ENCODE results near the gene RALGDS. TPM values are rescaled to one million over a fixed set of nuclear protein-coding genes. Genes with fewer than 3 reads are reported as not detected.

Gene RALGDS
- total RNA-seq, 6 experiments from 2014 or later, result 12.1 to 15.8 (median 14.8) TPM

DNA sequence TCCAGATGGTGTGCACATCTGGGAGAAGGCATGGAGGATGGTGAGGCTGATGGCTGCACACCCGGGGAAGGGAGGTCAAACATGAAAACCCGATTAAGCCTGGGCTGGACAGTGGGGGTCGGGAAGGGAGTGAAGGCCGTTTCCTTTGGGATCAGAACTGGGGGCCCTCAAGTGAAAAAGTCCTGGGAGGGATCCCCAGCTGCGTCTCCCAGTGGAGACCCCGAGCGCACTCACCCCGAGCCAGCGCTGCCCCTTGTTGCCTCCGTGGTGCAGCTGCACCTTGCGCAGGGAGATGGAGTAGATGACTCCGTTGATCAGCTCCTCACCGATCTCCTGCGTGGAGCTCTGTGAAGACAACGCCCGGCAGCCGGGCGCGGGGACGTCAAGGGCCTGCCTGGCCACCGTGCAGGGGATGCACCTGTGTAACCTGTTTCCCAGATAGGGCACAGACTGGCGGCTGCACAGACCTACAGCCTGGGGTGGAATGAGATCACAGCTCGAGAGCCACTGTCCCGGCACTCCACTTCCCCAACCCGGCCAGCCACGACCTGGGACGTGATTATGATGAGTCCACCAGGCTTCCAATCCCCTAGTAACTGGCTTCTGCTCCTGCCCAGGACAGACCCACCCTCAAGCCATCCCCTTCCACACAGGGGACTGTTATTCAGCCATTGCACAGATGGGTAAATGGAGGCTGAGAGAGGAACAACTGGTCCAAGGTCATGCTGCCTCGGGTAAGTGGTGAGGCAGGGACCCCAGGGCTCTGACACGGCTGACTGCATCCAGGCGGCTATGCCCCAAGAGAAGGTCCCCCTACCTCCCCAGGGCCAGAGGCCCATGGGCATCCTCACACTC, 9.0 kb downstream of the RALGDS start:
- no peaks in the 10 kb centered on the region for H3K9me3 Mint-ChIP-seq
- no peaks in the 10 kb centered on the region; the same call in 1 of the 2 replicates for H3K27me3 Mint-ChIP-seq (ENCODE audit: insufficient read depth)
- DNase-seq, result no peak
- TF ChIP-seq, protein P1, sequence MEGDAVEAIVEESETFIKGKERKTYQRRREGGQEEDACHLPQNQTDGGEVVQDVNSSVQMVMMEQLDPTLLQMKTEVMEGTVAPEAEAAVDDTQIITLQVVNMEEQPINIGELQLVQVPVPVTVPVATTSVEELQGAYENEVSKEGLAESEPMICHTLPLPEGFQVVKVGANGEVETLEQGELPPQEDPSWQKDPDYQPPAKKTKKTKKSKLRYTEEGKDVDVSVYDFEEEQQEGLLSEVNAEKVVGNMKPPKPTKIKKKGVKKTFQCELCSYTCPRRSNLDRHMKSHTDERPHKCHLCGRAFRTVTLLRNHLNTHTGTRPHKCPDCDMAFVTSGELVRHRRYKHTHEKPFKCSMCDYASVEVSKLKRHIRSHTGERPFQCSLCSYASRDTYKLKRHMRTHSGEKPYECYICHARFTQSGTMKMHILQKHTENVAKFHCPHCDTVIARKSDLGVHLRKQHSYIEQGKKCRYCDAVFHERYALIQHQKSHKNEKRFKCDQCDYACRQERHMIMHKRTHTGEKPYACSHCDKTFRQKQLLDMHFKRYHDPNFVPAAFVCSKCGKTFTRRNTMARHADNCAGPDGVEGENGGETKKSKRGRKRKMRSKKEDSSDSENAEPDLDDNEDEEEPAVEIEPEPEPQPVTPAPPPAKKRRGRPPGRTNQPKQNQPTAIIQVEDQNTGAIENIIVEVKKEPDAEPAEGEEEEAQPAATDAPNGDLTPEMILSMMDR (IDR thresholded peaks at IDR 0.05), result no peak
- H3K36me3 Mint-ChIP-seq (ENCODE audit: low read depth), result no peaks in the 10 kb centered on the region; the same call in 1 of the 2 replicates
- H3K4me1 Mint-ChIP-seq (ENCODE audit: low read depth), result peaks cover 22% of the 10 kb centered on the region
- H3K27ac Mint-ChIP-seq, result no peak overlapping the region
- no peak overlapping the region for H3K4me3 Mint-ChIP-seq

DNA sequence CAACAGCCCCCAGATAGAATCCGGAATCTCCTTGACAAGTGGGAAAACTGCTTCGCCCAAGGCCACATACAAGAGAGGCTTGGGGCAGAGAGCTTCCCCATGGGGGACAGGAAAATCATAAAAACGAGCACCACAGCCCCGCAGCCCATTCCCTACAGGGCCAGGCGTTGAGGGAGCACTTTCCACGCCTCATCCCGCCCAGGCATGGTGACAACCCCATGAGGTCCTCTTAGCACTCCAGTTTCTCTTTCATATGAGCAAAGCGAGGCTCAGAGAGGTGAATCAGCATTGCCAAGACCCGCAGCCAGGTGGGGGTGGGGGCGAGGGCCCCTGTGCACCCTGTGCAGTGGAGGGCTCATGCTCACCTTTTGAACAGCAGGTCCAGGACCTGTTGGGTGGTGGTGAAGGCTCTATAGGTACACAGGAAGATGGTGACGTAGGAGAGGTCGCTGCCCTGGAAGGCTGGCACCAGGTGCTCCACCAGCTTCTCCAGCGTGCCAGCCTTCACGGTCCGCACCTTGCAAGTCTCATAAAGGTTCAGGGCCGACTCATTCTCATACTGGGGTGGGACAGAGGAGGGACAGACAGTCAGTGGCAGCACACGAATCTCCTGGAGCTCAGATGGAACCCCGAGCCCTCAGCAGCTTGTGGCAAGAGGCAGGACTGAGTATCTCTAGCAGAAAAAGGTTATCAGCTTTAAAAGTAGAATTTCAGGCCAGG, 10.9 kb downstream of the RALGDS start:
- no peak overlapping the region for H3K4me3 Mint-ChIP-seq
- no peaks in the 10 kb centered on the region; the same call in 1 of the 2 replicates for H3K27me3 Mint-ChIP-seq (ENCODE audit: insufficient read depth)
- DNase-seq, result no peak
- no peak overlapping the region for H3K27ac Mint-ChIP-seq
- no peaks in the 10 kb centered on the region for H3K9me3 Mint-ChIP-seq
- H3K36me3 Mint-ChIP-seq (ENCODE audit: low read depth), result peaks cover 4% of the 10 kb centered on the region; the same call in 1 of the 2 replicates
- TF ChIP-seq, protein P1 (IDR thresholded peaks at IDR 0.05), result no peak
- H3K4me1 Mint-ChIP-seq (ENCODE audit: low read depth), result peaks cover 22% of the 10 kb centered on the region

DNA sequence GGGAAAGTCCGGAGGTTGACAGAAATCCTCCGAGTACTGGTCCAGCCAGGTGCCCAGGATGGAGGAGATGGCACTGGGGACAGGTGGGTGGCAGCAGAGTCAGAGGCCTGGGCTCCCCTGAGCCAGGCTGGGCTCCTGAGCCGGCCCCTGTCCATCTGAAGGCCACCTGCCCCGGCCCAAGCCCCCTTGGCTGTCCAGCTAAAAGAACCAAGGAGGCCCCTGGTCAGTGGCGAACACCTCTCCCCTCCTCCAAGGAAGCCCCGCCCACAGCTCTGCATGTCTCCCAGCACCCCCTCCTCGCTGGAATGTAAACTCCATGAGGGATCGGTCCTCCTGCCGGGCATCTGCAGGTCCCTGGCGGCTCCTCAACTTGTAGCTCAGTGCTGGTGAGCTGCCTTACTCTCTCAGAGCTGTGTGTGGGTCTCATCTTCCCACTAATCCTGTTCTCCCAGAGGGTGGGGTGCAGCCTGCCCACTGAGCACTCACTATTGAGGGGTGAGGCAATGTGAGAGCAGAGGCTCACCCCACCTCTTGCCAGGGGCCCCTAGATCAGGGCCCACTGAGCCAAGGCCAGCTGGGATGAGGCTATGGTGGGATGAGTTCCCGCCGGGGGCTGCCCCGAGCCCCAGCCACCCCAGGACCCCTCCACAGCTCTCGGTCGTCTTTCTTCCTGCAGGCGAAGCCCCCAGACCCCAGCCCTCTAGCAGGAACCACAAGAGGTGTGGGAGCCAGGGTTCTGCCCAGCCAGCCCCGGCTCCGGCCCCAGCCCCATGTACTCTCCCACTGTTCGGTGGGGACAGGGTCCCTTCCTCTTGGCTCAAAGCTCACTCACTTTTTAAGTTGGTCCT, 12.0 kb downstream of the RALGDS start:
- Mint-ChIP-seq H3K4me1 (ENCODE audit: low read depth) (peaks cover 11% of the 10 kb centered on the region), H3K4me3 (no peak overlapping the region), H3K27ac (no peak overlapping the region), H3K36me3 (ENCODE audit: low read depth) (peaks cover 4% of the 10 kb centered on the region; the same call in 1 of the 2 replicates), H3K9me3 (no peaks in the 10 kb centered on the region), H3K27me3 (ENCODE audit: insufficient read depth) (no peaks in the 10 kb centered on the region; the same call in 1 of the 2 replicates)
- DNase-seq, result no peak
- TF ChIP-seq, protein P1 (IDR thresholded peaks at IDR 0.05), result no peak

DNA sequence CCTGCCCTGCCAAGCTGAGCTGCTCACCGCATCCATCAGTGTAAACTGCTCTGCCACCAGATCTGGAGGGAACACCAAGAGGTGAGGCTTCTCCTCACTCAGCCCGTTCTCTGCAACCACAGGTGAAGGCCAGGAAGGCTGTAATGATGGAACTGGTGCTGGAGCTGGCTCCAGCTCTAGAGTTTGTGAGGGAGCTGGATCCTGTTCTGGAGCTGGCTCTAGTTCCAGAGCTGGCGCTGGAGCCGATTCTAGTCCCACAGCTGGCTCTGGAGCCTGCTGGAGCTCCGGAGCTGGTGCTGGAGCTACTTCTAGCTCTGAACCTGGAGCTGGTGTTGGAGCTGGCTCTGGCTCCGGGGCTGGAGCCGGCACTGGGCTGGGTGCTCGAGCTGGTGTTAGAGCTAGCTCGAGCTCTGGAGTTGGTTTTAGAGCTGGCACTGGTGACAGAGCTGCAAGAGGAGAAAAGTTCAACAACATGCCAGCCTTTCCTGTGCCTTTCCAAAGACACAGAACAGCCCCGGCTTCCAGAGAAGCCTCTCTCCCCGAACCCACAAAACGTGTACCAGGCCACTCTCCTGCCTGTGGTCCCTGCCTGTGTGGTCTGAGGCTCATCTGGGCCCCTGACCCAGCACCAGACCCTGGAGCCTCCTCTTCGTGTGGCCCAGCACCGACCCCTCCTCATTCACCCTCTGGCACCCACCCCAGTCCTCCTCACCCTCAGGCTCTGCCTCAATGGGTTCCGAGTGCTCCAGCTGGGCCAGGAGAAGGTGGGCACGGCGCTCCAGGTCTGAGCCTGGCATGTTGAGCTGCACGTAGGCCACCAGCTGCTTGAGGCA, 12.9 kb downstream of the RALGDS start:
- Mint-ChIP-seq H3K4me3 (no peak overlapping the region), H3K9me3 (no peaks in the 10 kb centered on the region), H3K4me1 (ENCODE audit: low read depth) (peaks cover 3% of the 10 kb centered on the region), H3K36me3 (ENCODE audit: low read depth) (peaks cover 4% of the 10 kb centered on the region; the same call in 1 of the 2 replicates), H3K27me3 (ENCODE audit: insufficient read depth) (no peaks in the 10 kb centered on the region), H3K27ac (no peak overlapping the region)
- DNase-seq, result no peak
- TF ChIP-seq, protein P1 (IDR thresholded peaks at IDR 0.05), result no peak
